Anterior cingulate cortex (tissue), 58 donors: ENCODE results near the gene TEX44.
A peak's percentile ranks its signal among the peaks of the same experiment; 100 is the strongest.

ENCODE experiments used
- DNase-seq, 58 donors: peaks; one replicate each; lab custom pipeline; 2025; lab: John Stamatoyannopoulos, UW

The TEX44 gene

DNA sequence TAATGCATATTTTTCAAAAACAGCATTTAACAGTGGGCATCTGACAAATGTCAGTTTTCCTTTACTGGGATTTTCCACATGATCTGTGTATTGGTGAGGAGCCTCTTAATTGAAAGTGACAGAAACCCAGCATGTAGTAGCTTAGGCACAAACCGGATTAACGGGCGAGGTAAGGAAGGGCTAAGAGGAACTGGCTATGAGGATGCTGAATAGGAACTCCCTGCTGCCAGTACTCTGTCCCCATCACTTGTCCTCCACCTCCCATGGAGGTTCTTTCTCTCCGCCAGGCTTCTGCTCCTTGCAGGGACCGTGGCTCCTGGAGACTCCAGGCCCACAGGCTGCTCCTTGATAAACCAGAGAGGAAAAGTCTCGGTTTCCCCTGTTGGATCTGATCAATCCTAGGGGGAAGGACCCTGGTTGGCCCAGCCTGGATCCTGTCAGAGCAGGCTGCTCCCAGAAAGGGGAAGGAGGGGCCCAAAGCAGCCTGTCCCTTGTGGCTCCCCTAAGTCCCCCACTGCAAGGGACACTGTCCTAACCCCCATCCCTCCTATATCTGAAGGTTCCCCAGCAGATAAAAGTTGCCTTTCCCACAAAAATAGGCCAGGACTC is 10.3 kb downstream of the TEX44 start:
- DNase-seq = peak in 3 of 58 donors; percentile 10 to 22 (median 20)

DNA sequence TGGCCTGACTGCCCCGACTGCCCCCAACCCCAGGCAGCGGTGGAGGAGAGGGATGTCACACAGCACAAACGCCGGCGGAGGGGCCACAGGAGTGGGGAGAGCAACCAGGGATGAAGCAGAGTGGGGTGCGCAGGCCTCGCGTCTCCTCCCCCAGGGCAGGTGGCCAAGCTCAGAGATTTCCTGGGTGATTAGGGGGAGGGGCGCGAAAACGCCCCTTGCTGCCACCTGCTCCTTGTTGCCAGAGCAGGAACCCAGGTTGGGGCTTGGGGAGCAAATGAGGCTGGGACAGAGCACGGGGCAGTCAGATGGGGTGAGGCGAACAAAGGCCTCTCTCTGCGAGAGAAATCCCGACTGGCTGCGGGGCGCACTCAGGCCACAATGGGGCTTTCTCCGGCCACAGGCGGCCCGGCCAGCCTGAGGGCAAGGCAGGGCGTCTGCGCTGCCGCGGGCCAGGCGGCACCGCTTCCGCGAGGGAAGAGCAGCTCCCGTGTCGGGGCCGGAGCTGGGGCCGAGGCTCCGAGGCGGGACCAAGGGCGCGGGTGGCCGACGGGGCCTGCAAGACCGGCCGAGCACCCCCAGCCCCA is 11.5 kb downstream of the TEX44 start:
- peak in 57 of 58 donors; percentile 56 to 98 (median 89) for DNase-seq

DNA sequence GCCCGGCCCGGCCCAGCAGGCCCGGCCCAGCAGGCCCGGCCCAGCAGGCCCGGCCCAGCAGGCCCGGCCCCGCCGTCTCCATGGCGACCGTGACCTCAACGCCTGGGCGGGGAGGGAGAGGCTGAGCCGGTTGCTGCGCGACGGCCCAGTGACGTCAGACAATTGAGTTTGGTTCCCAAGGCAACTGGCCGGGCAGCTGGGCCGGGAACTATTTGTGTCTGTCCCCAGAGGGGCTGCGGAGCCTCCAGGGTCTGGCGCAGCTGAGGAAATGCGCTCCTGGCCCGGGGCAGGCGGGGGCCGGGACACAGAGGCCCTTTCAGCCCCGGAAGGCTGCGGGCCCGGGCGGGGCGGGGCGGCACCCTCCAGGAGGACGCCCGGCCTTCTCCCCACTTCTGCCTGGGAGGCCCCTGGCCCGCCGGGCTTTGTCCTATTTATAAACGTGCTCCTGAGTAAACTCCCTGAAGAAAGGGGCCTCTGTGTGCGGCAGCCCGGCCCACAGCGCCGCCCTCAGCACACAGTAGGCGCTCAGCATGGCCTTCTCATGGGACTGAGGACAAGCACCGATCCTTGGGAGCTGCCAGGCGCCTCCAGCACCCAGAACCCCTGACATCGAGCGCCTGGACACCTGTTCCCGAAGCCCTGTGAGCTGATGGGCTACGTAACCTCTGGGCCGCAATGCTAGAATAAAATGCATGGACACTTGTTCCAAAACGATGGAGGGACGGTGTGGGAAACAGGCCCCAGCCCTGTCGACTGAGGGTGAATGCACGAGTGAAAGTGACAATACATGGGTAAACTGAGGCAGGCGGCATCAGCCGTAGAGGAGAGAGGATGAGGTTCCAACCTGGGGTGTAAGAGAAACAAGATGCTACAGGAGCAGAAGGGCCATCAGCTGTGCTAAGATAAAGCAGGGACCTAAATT is 12.3 kb downstream of the TEX44 start:
- DNase-seq = peak; percentile 70 to 100 (median 99)

DNA sequence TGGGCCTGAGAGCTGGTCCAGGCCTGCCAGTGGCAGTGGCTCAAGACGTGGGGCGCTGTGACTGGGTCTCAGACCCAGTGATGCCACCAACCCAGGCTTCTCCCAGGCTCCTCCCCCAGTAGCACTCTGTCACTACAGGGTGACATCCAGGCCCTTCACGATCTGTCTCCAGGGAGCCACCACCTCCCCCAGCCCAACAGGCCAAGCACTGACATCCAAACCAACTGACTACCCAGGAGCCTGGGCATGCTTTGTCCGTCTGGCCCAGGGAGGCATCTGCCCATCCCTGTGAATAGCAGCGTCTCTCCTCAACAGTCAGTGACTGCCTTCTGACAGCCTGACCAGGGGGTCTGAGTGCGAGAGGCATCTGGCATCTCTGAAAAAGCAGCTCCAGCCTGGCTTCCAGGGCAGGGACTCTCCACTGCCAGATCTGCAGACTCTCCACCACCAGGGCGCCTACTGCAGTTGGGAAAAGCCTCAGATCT is 13.0 kb downstream of the TEX44 start:
- peak in 41 of 58 donors; percentile 27 to 80 (median 55) for DNase-seq

DNA sequence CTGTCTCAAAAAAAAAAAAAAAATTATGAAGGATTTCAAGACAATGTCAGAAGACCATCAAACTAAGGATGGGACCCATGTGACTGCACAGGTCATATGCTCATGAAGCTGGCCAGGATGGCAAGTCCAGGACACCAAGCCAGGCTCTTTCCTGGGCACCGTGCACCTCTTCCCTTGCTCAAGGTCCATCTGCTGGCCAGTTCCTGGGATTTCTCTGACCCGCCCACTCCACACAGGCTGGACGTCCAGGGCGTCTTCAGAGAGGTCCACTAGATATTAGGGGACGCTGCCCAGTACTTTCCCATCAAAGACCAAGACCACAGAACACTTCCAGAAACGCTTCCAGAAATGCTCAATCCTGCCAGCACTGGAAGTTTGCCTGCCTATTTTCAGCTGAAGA is 14.3 kb downstream of the TEX44 start:
- peak in 9 of 58 donors; percentile 7 to 36 (median 18) for DNase-seq

DNA sequence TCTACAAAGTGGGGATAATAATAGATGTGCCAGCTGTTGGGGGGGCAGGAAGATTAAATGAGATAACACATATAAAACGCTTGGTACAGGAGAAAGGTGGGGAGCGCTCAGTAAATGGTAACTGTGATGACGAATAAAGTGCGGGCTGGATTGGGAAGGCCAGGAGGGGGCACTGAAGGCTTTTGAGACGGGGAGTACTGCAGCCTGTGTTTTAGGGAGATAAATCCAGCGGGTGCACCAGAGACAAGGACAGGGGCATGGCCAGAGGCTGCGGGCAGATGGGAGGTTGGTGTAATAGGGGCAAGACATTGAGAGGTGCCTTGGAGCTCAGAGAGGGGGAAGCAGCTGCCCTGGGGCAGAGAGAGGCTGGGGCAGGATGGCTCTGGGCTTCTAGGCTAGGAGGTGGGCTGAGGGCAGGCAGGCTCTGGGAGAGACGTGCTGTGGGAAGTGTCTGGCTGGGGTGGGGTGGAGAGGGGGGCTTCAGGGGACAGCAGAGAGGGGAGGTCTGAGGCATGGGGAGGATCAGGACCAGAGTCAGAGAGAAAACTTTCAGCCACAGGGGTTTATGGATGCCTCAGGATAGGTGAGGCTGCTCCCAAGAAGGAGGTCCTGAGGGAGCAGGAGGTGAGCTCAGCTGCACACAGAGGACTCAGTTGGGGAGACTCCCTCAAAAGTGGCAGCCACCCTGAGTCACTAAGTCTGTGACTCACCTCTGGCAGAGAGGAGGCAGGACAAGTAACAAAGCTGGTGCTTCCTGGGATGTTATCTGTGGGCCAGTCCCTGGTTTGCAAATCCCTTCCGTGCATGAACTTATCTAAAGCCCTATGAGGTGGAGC is 18.8 kb downstream of the TEX44 start:
- peak in 2 of 58 donors; percentile 7 to 10 for DNase-seq

DNA sequence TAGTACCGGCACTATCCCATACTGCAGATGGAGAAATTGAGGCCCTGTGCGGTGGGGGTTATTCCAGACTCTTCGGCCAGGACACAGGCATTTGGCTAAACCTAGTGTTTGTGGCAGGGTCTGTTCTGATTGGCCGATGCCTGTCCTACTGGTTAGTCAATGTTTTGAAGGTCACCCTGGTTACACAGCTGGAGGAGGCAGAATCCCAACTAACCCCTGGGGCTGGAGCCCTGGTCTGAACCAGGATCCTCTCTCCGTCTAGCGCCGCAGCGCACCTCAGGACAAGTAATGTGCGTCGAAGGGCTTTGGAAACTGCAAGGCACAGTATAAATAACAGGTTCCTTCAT is 19.4 kb downstream of the TEX44 start:
- peak in 1 of 58 donors; percentile 50 for DNase-seq

DNA sequence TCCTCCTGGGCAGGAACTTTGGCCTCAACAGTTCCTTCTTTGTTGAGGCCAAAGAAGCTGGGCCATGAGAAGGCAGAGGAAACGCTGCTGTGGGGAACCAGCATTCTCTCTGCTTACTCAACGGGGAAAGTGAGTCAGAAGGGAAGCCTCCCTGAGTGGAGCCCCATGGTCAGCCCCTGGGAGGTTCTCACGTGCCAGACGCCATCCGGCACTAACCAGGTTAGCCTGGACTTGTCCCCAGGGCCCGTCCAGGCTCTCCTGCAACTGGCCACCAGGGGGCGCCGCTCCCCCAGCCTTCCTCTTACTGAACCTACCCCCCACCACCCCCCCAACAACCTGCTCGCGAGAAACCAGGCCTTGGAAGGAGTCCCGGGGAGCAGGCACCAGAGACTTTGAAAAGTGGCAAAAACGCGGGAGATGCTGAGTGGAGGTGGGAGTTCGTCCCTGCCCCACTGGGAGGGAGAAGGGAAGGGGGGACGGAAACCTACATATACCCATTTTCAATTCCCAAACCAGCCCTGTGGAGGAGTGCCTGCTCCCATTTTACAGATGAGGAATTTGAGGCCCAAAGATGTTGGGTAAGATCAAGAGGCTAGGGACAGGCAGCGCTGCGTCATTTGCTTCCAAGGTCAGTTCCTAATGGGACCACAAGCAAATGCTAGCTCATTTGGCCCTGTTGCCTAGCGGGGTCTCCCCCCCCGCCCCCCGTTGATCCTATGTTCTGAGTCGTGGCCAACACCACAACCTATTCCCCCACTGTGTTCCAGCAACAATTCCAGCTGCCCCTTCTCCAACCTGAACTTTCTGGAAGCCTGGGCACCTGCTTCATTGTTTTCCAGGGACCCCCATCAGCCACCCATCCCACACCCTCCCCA is 20.0 kb downstream of the TEX44 start:
- DNase-seq = peak; percentile 29 to 95 (median 86)

DNA sequence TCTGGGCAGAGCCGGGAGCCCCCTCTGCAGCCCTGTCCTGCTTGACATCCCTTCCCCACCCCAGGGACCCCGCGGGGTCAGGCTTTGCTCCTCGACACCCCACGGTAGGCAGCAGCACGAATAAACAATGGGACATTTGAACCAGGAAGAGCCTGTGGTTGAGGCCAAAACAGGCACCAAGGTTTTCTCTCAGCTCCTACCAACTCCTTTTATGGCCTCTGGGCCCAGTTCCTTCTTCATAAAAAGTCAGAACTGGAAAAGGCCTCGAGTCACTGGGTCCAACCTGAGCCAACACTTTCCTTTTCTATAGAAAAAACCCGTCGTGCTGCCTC is 20.6 kb downstream of the TEX44 start:
- DNase-seq = peak in 12 of 58 donors; percentile 34 to 75 (median 62)

DNA sequence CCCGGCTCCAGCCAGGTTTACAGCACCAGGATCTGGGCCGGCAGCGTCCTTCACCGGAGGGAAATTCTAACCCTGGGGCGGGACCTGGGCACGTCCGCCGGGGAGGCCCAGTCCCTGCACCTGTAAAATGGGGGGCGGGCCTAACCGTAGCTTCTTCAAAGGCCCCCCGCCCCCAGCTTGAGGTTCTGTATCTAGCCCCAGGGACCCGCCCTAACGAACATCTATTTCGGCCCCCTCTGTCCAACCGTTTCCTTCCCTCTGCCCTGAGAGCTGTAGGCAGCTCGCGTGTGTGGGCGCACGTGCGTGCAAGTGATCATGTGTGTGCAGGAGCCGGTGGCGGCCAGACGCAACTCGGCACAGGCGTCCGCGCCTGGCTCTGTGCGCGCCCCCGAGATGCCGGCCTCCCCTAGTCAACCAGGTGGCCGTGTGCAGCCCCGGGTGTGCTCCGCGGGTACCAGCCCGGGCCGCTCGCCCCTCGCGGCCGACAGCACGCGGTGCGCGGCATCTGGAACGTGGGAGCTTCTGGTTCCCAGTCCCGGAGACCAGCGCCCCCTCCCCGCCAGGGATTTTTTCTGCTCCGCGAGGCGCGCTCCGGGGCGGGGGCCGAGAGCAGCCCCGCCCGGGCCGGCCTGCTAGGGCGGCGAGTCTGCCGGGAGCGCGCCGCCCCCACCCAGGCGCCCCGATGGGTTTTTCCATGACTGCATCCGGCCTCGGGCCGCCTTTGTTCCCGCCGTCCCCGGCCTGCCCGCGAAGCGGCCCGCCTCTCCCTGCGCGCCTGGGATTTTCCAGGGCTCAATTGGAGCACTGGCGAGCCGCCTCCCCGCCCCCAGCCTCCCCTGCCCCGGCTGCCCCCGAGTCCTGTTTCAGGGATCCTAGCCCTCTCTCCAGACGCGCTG is 21.2 kb downstream of the TEX44 start:
- peak; percentile 62 to 95 (median 88) for DNase-seq

DNA sequence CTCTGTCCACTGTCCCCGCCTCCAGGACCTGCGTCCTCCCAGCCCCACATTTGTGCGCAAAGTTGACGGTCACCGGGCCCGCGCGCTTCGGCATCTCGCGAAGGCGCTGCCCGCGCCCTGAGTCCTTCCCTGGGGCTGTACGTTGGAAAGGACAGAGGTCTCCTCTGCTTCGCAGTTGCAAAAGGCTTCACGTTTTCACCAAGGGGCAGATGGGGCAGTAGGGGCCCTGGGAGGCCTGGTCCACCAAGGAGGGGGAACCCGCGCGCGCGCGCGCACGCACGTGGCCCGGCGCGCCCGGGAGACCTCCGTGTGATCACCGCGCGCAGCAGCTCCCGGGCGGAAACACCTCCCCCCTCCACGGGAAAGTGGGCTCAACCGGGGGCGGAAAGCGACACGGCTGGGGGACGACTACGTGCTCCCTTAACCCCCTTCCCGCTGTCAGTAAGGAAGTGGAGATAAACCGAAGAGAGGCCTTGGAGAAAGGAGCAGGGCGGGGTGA is 21.9 kb downstream of the TEX44 start:
- peak in 38 of 58 donors; percentile 49 to 84 (median 74) for DNase-seq

DNA sequence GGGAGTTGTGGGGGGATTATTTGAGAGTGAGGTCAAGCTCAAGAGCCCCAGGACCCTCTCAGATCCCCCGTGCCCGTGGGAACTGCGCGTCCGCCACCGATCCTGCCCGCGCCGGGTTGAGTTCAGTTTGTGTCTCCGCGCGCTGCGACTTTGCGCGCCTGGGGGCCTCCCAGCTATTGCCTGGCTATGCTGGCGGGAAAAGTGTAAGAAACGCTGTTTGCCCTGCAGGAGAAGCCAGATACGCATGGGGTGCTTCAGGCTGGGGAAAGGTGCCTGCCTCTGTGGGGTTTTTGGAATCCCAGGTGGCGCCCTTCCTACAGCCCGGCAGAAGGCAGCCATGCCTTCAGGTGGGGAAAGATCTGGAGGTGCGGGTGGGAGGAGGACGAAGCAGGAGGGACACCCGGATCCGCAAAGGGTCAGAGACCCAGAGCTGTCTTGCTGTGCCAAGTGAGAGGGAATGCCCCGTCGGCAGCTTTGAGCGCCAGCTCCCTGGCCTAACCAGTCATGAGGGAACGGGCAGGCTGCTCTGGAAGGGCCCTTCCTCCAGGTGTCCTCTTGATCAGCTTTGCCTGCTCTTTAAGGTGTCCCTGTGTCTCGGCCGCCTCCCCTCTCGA is 22.5 kb downstream of the TEX44 start:
- DNase-seq = peak in 7 of 58 donors; percentile 35 to 53 (median 45)

DNA sequence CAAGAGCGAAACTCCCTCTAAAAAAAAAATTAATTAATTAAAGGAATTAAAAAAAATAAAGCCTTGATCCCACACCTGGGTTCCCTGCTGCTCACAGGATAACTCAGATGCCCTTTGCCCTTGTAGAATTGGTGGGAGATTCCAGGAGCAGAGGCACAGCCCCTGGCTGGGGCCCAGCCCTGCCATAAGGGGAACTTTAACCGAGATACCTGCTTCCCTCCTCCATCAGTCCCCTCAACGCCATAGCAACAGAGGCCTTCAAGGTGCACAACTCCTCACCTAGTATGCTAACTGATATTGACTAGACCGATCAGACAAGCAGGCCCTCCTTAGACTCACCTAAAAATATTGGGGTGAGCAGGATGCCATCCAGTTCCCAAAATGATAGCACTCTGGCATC is 23.6 kb downstream of the TEX44 start:
- no peak for DNase-seq

DNA sequence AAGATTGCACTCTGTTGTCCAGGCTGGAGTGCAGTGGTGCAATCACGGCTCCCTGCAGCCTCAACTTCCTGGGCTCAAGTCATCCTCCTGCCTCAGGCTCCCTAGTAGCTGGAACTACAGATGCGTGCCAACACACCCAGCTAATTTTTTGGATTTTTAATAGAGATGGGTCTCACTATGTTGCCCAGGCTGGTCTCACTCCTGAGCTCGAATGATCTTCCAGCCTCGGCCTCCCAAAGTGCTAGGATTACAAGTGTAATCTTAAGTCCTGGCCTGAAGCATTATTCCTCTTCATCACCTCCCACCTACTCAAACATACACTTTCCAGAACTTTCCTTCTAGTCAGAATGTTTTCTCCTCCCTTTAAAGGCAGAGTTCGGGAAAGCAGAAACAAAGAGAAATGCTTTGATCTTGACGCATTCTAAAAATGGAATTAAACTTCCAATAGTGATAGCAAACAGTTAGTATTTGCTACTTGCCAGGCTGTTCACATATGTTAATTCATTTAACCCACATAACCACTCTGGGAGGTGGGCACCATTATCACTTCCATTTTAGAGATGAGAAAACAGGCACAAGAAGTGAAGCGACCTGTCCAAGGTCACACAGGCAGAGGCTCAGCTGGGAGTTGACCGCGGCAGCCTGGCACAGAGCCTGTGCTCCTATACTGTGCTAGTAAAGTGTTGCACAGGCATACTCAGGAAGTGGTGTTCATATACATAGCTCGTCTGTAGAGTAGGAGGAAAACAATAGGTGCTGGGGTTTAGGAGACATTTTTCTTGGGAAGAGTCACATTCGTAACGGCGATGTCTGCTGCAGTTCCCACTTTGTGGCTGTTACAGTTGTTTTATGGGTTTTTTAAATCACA is 24.6 kb downstream of the TEX44 start:
- no peak for DNase-seq

DNA sequence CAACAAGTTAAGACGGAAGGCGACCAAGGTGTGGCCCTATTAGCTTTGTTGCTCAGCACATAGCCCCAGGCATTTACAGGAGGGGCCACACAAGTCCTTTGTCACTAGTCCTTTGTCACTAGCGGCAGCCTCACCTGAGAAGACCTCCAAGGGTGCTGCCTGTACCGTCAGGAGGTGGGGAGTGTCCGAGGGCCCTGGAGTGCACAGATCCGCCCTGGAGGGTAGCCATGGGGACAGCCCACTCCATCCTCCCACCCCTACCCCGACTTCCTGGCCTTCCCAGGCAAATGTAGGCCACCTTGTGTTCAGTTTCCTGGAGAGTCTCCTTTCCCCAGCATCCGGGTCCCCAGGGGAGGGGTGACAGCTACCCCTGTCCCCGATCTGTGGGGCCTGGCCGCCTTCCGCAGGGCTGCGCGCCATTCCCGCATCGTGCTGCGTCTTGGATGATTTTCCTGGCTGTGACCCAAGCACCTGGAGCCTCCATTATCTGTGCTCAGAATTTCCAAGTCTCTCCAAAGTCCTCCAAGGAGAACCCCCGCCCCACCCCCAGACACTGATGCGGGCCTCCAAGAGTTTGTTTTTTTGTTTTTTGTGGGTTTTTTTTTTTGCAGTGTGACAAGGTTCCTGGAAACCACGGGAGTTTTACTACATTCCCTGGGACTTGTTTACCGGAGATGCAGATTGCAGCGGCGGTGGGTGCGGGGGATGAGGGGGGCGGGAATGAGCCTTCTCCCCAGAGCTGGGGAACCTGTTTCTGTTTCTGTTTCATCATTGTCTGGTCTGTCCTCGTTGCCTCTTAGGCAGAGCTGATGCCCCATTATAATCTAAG is 28.6 kb downstream of the TEX44 start:
- DNase-seq = peak in 28 of 58 donors; percentile 22 to 83 (median 42)

DNA sequence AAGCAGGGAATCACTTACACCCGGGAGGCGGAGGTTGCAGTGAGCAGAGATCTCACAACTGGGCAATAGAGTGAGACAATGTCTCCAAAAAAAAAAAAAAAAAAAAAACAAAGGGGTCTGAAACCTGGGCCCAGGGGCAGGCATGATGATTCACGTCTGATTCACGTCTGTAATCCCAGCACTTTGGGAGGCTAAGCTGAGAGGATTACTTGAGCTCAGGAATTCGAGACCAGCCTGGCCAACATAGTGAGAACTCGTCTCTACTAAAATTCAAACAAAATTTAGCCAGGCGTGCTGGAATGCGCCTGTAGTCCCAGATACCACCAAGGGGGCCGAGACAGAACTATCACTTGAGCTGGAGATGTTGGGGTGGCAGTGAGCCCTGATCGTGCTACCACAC is 30.3 kb downstream of the TEX44 start:
- no peak for DNase-seq
